Measurements from ENCODE around the gene FOLR2.

DNA sequence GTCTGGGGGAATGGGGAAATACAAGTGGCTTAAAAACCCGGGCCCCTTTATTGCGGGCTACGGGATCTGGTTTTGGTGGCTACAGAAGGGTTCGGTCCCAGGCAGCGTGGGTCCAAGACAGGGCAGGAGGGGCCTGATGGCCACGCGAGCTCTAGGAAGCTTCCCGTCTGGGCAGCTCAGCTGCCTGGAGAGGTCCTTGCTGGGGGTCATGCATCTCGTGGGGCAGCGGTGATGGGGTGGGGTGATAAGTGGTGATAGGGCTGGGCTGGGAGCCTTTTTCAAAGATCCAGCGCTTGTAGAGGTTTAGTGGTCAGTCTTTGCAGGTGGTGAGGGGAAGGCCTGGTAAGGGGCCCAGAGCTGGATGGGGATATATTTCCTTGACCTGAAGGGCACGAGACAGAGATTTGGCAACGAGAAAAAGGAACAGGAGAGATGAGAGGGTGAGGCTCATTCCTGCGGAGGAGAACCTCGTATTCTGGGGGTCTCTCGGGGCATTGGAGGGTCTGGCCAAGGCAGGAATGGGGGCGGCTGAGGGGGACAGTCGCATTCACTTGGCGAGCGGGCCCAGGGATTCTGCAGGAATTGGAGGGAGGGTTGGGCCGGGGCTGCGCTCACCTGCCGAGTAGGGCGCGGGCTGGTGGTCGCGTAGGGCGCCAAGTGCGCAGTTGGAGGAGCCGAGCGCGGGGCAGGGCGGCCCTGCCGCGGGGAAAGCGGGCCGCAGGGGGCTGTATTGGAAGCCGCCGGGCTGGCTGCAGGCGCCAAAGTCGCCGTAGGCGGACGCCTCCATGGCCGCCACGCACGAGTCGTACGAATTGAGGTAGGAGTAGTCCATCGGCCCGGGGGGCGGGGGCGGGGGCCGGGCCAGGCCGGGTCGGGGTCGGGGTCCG is 26.8 kb downstream of the FOLR2 start:
- no peak for TF ChIP-seq EP300 (IDR thresholded peaks at IDR 0.05; ENCODE audit: low read depth)
- TF ChIP-seq, protein P1, sequence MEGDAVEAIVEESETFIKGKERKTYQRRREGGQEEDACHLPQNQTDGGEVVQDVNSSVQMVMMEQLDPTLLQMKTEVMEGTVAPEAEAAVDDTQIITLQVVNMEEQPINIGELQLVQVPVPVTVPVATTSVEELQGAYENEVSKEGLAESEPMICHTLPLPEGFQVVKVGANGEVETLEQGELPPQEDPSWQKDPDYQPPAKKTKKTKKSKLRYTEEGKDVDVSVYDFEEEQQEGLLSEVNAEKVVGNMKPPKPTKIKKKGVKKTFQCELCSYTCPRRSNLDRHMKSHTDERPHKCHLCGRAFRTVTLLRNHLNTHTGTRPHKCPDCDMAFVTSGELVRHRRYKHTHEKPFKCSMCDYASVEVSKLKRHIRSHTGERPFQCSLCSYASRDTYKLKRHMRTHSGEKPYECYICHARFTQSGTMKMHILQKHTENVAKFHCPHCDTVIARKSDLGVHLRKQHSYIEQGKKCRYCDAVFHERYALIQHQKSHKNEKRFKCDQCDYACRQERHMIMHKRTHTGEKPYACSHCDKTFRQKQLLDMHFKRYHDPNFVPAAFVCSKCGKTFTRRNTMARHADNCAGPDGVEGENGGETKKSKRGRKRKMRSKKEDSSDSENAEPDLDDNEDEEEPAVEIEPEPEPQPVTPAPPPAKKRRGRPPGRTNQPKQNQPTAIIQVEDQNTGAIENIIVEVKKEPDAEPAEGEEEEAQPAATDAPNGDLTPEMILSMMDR (IDR thresholded peaks at IDR 0.05), result no peak
- no peak for TF ChIP-seq POLR2A (IDR thresholded peaks at IDR 0.05)
